Measurements from ENCODE around the gene SFMBT1.
"Not testable (repeated sequence)": the region's sequence is repeated elsewhere in the genome, so short reads cannot be mapped to it uniquely, and the experiment has no call there.

Gene SFMBT1

DNA sequence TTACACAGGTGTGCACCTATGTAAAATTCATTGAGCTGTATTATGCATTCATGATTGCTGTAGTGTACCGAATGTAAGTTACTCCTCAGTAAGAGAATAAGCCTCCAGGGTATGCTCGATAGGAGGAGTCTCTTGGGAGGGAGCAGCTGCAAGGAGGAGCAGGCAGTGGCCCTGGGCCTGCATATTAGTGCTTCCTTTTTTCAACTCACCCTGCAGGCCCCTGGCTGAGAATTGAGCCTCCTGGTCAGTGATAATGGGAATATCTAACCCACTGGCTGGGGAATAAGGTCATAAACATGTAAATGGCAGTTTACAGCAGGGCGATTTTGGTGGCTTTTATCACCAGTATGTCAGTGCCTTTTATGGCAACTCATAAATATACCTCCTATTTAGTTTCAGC is 21.7 kb upstream of the SFMBT1 start:
- no peak for DNase-seq (ENCODE audit: low read depth)
- H3K4me3 ChIP-seq (replicated peaks; ENCODE audit: low read depth, low read length), result no peak overlapping the region
- TF ChIP-seq, protein P1, sequence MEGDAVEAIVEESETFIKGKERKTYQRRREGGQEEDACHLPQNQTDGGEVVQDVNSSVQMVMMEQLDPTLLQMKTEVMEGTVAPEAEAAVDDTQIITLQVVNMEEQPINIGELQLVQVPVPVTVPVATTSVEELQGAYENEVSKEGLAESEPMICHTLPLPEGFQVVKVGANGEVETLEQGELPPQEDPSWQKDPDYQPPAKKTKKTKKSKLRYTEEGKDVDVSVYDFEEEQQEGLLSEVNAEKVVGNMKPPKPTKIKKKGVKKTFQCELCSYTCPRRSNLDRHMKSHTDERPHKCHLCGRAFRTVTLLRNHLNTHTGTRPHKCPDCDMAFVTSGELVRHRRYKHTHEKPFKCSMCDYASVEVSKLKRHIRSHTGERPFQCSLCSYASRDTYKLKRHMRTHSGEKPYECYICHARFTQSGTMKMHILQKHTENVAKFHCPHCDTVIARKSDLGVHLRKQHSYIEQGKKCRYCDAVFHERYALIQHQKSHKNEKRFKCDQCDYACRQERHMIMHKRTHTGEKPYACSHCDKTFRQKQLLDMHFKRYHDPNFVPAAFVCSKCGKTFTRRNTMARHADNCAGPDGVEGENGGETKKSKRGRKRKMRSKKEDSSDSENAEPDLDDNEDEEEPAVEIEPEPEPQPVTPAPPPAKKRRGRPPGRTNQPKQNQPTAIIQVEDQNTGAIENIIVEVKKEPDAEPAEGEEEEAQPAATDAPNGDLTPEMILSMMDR (IDR thresholded peaks at IDR 0.05; ENCODE audit: low read length, missing control alignments), result no peak

DNA sequence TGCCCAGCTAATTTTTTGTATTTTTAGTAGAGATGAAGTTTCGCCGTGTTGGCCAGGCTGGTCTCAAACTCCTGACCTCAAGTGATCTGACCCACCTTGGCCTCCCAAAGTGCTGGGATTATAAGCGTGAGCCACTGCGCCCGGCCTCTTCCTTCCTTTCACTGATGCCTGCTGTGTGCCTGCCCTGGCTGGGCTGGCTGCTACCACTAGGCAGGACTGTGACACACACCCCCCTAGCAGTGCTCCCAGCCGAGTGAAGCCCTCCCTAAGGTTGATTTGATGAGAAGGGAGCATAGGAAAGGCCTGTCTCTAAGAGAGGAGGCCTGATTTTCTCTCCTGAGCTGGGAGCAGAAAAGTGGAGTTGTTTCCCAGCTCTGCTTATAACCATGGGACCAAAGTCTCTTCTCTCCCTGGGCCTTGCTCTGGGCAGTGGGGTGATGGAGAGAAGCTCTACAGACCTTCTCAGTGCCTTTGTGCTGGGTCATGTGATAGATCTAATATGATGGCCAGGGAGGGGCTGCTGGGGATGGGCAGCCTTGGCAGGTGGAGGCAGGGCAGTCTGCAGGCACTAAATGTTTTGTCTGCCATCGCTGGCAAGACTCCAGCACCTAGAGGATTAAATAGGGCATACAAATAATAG is 20.1 kb upstream of the SFMBT1 start:
- no peak overlapping the region for H3K4me3 ChIP-seq (replicated peaks; ENCODE audit: low read depth, low read length)
- TF ChIP-seq, protein P1 (IDR thresholded peaks at IDR 0.05; ENCODE audit: low read length, missing control alignments), result no peak
- DNase-seq (ENCODE audit: low read depth), result no peak

DNA sequence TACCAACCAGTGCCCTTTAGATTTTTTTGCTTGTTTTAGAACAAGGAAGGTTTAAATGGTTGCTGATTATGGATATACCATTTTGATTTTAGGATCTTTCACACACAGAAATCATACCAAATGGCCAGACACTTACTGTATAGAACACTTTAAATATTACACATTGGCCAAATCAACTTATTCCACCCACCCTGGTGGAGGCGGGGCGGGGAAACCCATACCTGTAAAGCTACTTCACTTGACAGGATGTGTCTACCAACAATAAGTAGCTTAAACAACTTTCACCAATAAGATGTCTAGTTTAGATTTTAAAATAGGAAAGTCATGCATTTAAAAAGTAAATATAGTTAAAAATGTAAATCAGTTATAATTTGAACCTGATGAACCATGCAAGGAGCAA is 17.0 kb upstream of the SFMBT1 start:
- H3K4me3 ChIP-seq (replicated peaks; ENCODE audit: low read depth, low read length), result no peak overlapping the region
- TF ChIP-seq, protein P1 (IDR thresholded peaks at IDR 0.05; ENCODE audit: low read length, missing control alignments), result no peak
- DNase-seq (ENCODE audit: low read depth), result no peak

DNA sequence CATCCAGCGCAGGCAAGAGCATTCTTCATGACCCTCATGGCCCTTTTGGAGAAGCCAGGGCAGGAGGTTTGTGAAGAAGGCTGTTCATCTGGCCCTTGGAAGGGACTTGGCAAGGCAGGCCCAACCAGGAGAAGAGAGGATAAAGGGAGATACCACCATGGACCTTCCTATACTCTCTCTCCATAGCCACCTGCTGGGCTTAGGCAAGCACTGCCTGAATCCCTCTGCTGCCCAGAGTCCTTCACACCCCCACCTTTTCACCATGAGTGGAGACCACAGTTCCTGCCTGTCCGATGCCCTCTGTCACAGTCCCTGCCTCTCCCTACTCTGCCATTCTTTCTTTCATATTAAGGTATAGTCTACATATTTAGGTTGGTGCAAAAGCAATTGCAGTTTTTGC is 10.6 kb upstream of the SFMBT1 start:
- no peak overlapping the region for H3K4me3 ChIP-seq (replicated peaks; ENCODE audit: low read depth, low read length)
- peak; percentile 13 for DNase-seq (ENCODE audit: low read depth)
- TF ChIP-seq, protein P1 (IDR thresholded peaks at IDR 0.05; ENCODE audit: low read length, missing control alignments), result peak; percentile 40

DNA sequence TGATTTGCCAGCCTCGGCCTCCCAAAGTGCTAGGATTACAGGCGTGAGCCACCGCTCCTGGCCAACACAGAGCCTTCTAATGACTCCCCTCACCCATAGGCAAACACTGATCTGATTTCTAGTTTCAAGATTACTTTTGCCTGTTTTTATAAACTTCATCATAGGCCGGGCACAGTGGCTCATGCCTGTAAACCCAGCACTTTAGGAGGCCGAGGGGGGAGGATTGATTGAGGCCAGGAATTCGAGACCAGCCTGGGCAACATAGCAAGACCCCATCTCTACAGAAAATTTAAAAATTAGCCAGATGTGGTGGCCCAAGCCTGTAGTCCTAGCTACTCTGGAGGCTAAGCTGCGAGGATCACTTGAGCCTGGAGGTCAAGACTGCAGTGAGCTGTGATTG is 8.4 kb upstream of the SFMBT1 start:
- DNase-seq (ENCODE audit: low read depth); H3K4me3 ChIP-seq (replicated peaks; ENCODE audit: low read depth, low read length): not testable (repeated sequence)

DNA sequence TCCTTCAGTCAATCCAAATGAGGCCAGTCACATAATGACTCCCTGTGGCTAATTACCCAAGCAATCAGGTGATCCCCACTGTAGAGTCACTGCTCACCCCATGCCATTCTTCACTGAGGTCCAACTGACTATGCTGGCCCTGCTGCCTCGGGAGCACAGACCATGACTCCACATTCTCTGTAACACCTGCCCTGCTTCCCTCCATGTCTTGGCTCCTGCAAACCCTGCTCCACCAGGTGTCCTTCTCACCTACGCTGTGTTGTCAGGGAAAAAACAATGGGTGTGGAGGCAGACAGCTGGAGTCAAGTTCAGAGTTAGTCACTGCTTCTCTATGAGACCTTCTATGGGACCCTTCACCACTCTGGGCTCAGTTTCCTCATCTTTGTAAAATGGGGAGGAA is 6.1 kb upstream of the SFMBT1 start:
- TF ChIP-seq, protein P1 (IDR thresholded peaks at IDR 0.05; ENCODE audit: low read length, missing control alignments), result no peak
- H3K4me3 ChIP-seq (replicated peaks; ENCODE audit: low read depth, low read length), result no peak overlapping the region
- no peak for DNase-seq (ENCODE audit: low read depth)

DNA sequence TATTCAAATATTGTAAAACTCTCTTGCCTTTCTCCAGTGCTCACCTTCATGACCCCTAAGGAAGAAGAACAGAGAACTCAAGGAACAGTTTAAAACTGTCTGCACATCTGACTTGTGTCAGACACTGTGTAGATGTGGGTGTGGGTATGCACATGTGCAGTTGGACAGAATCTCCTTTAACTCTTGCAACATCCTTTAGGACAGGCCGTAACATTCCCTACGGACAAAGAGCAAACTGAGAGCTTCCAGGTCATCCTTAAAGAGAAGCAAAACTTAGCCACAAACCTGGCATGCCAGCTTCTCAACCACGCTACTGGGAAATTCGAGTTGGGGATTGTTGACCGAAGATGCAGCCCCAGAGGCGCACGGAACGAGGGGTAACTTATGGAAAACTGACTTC is 4.1 kb upstream of the SFMBT1 start:
- TF ChIP-seq, protein P1 (IDR thresholded peaks at IDR 0.05; ENCODE audit: low read length, missing control alignments), result no peak
- no peak overlapping the region for H3K4me3 ChIP-seq (replicated peaks; ENCODE audit: low read depth, low read length)
- no peak for DNase-seq (ENCODE audit: low read depth)

All from fibroblast of pulmonary artery (primary cell).